Measurements from ENCODE around the gene APEH.

Gene APEH

DNA sequence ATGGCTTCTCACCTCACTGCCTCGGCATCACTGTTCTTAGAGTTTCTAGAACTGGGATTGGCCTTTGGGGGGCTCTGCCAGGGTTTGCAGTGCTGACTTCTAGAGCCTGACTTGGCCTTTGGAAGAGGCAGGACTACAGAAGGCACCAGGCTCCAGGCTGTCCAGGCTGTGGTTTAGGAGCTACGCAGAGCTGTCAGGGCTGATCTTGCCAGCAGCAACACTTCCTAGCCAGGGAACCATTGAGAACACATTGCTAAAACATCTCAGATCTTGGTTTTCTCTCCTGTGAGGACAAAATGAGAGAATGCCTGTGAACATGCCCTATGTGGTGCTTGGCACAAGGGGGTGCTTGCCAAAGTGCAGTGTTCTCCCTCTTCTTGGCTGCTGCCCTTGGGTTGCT, 34.6 kb upstream of the APEH start:
- H3K27ac ChIP-seq (ENCODE audit: low read depth, low read length) = no peak overlapping the region
- H3K36me3 ChIP-seq (ENCODE audit: control insufficient read depth, insufficient read depth, low read length) = no peaks in the 10 kb centered on the region
- no peak overlapping the region for H3K9ac ChIP-seq (ENCODE audit: low read length)
- no peaks in the 10 kb centered on the region for H3K4me1 ChIP-seq (ENCODE audit: control insufficient read depth, insufficient read depth, low read length)
- H3K4me3 ChIP-seq (ENCODE audit: low read length) = no peak overlapping the region
- H3K27me3 ChIP-seq (ENCODE audit: control insufficient read depth, insufficient read depth, low read length) = no peaks in the 10 kb centered on the region

DNA sequence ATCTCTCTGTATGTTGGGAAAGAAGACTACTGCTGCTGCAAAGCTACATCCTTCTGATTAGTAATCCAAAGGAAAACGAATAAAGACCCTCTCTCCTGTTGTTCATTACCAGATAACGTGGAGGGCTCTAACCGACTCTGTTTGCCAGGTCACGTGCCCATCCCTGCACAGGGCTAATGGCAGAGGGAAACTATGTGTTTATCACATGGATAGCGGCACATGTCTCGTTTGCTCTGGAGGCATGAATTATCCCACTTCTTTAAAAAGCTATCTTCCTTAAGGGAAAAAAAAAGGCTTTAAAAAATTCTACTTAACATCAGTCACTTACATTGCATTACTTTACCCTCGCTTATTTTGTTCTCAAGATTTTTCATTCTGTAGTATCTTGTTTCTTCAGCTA, 32.9 kb upstream of the APEH start:
- no peak overlapping the region for H3K27ac ChIP-seq (ENCODE audit: low read depth, low read length)
- H3K4me3 ChIP-seq (ENCODE audit: low read length) = no peak overlapping the region
- H3K4me1 ChIP-seq (ENCODE audit: control insufficient read depth, insufficient read depth, low read length) = no peaks in the 10 kb centered on the region
- no peaks in the 10 kb centered on the region for H3K36me3 ChIP-seq (ENCODE audit: control insufficient read depth, insufficient read depth, low read length)
- no peaks in the 10 kb centered on the region for H3K27me3 ChIP-seq (ENCODE audit: control insufficient read depth, insufficient read depth, low read length)
- no peak overlapping the region for H3K9ac ChIP-seq (ENCODE audit: low read length)

DNA sequence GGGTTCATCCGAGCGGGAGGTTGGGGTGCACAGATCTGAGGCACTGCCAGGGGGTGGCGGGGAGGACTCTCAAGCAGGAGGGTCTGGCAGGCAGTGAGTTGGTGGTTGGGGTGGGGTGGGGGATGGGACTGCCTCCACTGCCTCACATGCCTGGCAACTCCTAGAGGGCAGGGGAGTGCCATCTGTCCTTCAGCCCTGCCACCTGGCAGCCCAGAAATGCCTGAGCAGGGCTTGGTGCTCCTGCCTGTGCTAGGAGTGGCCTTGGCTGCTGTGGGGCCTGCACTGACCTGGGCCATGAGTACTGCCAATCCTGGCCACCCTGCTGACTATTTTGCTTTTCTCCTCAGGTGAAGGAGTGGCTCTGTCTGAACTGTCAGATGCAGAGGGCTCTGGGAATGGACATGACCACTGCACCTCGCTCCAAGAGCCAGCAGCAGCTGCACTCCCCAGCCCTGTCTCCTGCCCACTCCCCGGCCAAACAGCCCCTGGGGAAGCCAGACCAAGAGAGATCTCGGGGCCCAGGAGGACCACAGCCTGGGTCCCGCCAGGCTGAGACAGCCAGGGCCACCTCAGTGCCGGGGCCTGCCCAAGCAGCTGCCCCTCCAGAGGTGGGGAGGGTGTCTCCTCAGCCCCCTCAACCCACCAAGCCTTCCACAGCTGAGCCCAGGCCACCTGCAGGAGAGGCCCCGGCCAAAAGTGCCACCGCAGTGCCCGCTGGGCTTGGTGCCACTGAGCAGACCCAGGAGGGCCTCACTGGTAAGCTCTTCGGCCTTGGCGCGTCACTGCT, 32.0 kb upstream of the APEH start:
- Histone ChIP-seq H3K27me3 (ENCODE audit: control insufficient read depth, insufficient read depth, low read length) (no peaks in the 10 kb centered on the region), H3K27ac (ENCODE audit: low read depth, low read length) (no peak overlapping the region), H3K9ac (ENCODE audit: low read length) (no peak overlapping the region)

GRCh38 chr3:49642708-49643145, 31.4 kb upstream of the APEH start:
- no peaks in the 10 kb centered on the region for H3K27me3 ChIP-seq (ENCODE audit: control insufficient read depth, insufficient read depth, low read length)
- no peaks in the 10 kb centered on the region for H3K36me3 ChIP-seq (ENCODE audit: control insufficient read depth, insufficient read depth, low read length)
- no peaks in the 10 kb centered on the region for H3K4me1 ChIP-seq (ENCODE audit: control insufficient read depth, insufficient read depth, low read length)
- no peak overlapping the region for H3K4me3 ChIP-seq (ENCODE audit: low read length)
- H3K27ac ChIP-seq (ENCODE audit: low read depth, low read length) = no peak overlapping the region
- no peak overlapping the region for H3K9ac ChIP-seq (ENCODE audit: low read length)

More for the DNA sequence above, 32.0 kb upstream of the APEH start:
- Histone ChIP-seq H3K36me3 (ENCODE audit: control insufficient read depth, insufficient read depth, low read length) (no peaks in the 10 kb centered on the region), H3K4me3 (ENCODE audit: low read length) (no peak overlapping the region), H3K4me1 (ENCODE audit: control insufficient read depth, insufficient read depth, low read length) (no peaks in the 10 kb centered on the region)

GRCh38 chr3:49644684-49645083, 29.5 kb upstream of the APEH start:
- Histone ChIP-seq H3K36me3 (ENCODE audit: control insufficient read depth, insufficient read depth, low read length) (no peaks in the 10 kb centered on the region), H3K4me1 (ENCODE audit: control insufficient read depth, insufficient read depth, low read length) (no peaks in the 10 kb centered on the region), H3K9ac (ENCODE audit: low read length) (no peak overlapping the region), H3K27ac (ENCODE audit: low read depth, low read length) (no peak overlapping the region), H3K27me3 (ENCODE audit: control insufficient read depth, insufficient read depth, low read length) (no peaks in the 10 kb centered on the region), H3K4me3 (ENCODE audit: low read length) (no peak overlapping the region)

DNA sequence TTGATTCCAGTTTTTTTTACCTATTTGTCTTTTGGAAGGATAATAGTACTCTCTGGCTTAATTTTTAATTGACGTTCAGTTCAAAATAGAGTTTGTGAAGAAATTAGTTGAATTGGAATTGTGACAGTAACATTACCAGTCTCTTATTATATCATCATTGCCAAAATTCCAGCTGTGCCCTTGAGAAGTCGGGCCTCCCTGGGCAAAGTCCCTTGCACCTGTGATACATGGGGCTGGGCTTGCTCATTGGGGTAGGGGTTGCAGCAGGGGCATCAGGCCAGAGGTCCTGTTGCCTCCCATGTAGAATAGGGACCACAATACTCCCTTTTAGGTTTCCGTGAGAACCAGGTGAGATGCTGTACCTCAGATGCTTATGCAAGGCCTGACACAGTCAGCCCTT, 27.9 kb upstream of the APEH start:
- no peaks in the 10 kb centered on the region for H3K36me3 ChIP-seq (ENCODE audit: control insufficient read depth, insufficient read depth, low read length)
- no peak overlapping the region for H3K27ac ChIP-seq (ENCODE audit: low read depth, low read length)
- H3K27me3 ChIP-seq (ENCODE audit: control insufficient read depth, insufficient read depth, low read length) = no peaks in the 10 kb centered on the region
- H3K4me1 ChIP-seq (ENCODE audit: control insufficient read depth, insufficient read depth, low read length) = no peaks in the 10 kb centered on the region
- H3K9ac ChIP-seq (ENCODE audit: low read length) = no peak overlapping the region
- no peak overlapping the region for H3K4me3 ChIP-seq (ENCODE audit: low read length)

DNA sequence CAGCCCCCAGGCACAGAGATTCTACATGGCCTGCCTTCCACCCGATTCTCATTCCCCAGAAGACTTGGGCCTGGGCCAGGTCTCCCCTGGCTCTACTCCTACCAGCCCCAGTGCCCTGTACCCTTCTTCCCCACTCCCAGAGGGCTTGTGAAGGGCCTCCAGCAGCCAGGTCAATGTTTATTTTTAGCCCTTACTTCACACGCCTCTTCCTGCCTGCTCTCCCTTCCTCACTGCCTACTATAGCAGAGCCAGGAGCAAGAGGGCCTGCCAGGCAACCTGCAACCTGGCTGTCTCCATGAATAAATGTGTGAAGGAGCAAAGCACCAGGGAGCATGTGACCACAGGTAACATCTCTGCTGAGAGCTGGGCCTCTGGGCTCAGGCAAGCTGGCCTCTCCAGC, 26.4 kb upstream of the APEH start:
- H3K9ac ChIP-seq (ENCODE audit: low read length) = no peak overlapping the region

DNA sequence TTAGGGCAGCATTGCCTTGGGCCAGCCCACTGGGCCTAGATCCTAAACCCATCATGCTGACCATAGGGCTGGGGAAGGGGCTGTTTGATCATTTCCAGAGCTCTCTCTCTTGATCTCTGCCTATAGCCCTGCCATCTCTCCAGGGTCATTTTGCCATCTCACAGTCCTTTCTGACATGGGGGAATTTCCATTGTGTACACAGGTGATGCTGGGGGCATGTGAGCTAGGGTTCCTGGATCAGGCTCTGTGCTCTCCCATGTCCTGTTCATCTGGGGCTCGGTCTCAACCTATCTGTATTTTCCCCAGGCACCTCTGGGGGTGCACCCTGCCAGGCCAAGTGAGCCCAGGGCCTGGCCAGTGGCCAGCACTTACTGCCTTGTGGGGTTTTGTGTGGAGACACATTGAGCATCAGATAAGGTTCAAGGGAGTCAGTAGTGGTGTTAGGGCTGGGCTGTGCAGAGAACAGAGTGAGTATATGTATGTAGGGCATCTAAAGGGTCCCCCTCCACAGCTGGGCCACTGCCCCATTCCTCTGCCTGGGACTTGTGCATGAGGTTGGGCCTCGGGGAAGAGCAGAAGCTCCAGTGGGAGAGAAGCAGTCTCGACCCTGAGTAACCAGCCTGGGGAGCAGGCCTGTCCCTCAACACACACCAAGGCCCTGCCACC, 25.7 kb upstream of the APEH start:
- H3K9ac ChIP-seq (ENCODE audit: low read length) = no peak overlapping the region
- H3K4me1 ChIP-seq (ENCODE audit: control insufficient read depth, insufficient read depth, low read length) = no peaks in the 10 kb centered on the region
- H3K27ac ChIP-seq (ENCODE audit: low read depth, low read length) = no peak overlapping the region
- no peak overlapping the region for H3K4me3 ChIP-seq (ENCODE audit: low read length)
- H3K36me3 ChIP-seq (ENCODE audit: control insufficient read depth, insufficient read depth, low read length) = no peaks in the 10 kb centered on the region
- H3K27me3 ChIP-seq (ENCODE audit: control insufficient read depth, insufficient read depth, low read length) = no peaks in the 10 kb centered on the region

More for the DNA sequence above, 26.4 kb upstream of the APEH start:
- no peaks in the 10 kb centered on the region for H3K27me3 ChIP-seq (ENCODE audit: control insufficient read depth, insufficient read depth, low read length)
- H3K4me1 ChIP-seq (ENCODE audit: control insufficient read depth, insufficient read depth, low read length) = no peaks in the 10 kb centered on the region
- no peak overlapping the region for H3K4me3 ChIP-seq (ENCODE audit: low read length)
- H3K36me3 ChIP-seq (ENCODE audit: control insufficient read depth, insufficient read depth, low read length) = no peaks in the 10 kb centered on the region
- no peak overlapping the region for H3K27ac ChIP-seq (ENCODE audit: low read depth, low read length)

GRCh38 chr3:49649576-49649975, 24.6 kb upstream of the APEH start:
- Histone ChIP-seq H3K27me3 (ENCODE audit: control insufficient read depth, insufficient read depth, low read length) (no peaks in the 10 kb centered on the region), H3K9ac (ENCODE audit: low read length) (no peak overlapping the region), H3K36me3 (ENCODE audit: control insufficient read depth, insufficient read depth, low read length) (no peaks in the 10 kb centered on the region), H3K27ac (ENCODE audit: low read depth, low read length) (no peak overlapping the region), H3K4me3 (ENCODE audit: low read length) (no peak overlapping the region), H3K4me1 (ENCODE audit: control insufficient read depth, insufficient read depth, low read length) (no peaks in the 10 kb centered on the region)

DNA sequence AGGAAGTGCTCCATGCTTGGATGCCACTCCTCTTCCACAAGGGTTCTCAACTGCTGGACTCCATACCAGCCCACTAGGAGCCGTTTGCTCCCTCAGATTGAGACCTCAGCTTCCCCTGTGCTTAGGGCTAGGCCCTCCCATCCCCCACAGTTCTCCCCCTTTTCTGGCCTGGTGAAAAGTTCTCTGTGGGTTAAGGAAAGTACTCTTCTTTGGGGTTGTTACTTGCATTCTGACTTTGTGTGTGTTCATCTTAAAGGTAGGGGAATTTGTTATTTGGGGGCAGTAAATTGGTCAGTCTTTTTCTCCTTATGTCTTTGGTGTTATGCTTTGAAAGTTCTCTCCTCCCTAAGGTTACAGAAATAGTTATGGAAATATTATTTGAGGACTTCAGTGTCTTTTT, 24.0 kb upstream of the APEH start:
- H3K27ac ChIP-seq (ENCODE audit: low read depth, low read length) = no peak overlapping the region
- no peaks in the 10 kb centered on the region for H3K36me3 ChIP-seq (ENCODE audit: control insufficient read depth, insufficient read depth, low read length)
- H3K4me3 ChIP-seq (ENCODE audit: low read length) = no peak overlapping the region
- H3K27me3 ChIP-seq (ENCODE audit: control insufficient read depth, insufficient read depth, low read length) = no peaks in the 10 kb centered on the region
- H3K4me1 ChIP-seq (ENCODE audit: control insufficient read depth, insufficient read depth, low read length) = no peaks in the 10 kb centered on the region
- no peak overlapping the region for H3K9ac ChIP-seq (ENCODE audit: low read length)

DNA sequence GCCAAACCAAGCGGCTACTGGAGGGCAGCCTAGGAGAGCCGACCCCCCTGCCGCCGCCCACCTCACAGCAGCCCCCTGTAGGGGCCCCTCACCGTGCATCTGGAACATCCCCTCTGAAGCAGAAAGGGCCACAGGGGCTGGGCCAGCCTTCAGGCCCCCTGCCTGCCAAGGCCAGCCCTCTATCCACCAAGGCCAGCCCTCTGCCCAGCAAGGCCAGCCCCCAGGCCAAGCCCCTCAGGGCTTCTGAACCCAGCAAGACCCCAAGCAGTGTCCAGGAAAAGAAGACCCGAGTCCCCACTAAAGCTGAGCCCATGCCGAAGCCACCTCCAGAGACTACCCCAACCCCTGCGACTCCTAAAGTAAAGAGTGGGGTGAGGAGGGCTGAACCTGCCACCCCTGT, 23.5 kb upstream of the APEH start:
- Histone ChIP-seq H3K27me3 (ENCODE audit: control insufficient read depth, insufficient read depth, low read length) (no peaks in the 10 kb centered on the region), H3K36me3 (ENCODE audit: control insufficient read depth, insufficient read depth, low read length) (no peaks in the 10 kb centered on the region), H3K27ac (ENCODE audit: low read depth, low read length) (no peak overlapping the region), H3K4me1 (ENCODE audit: control insufficient read depth, insufficient read depth, low read length) (no peaks in the 10 kb centered on the region), H3K9ac (ENCODE audit: low read length) (no peak overlapping the region), H3K4me3 (ENCODE audit: low read length) (no peak overlapping the region)

GRCh38 chr3:49652218-49652902, 21.8 kb upstream of the APEH start:
- Histone ChIP-seq H3K27me3 (ENCODE audit: control insufficient read depth, insufficient read depth, low read length) (no peaks in the 10 kb centered on the region), H3K4me3 (ENCODE audit: low read length) (no peak overlapping the region), H3K27ac (ENCODE audit: low read depth, low read length) (no peak overlapping the region), H3K4me1 (ENCODE audit: control insufficient read depth, insufficient read depth, low read length) (no peaks in the 10 kb centered on the region), H3K9ac (ENCODE audit: low read length) (no peak overlapping the region), H3K36me3 (ENCODE audit: control insufficient read depth, insufficient read depth, low read length) (no peaks in the 10 kb centered on the region)
